Activated naive CD4-positive, alpha-beta T cell (primary cell): ENCODE results near the gene CCDC122.

Experiments used
- DNase-seq, 4 experiments: peaks; one replicate each; lab custom pipeline; 2025; lab: John Stamatoyannopoulos, UW

CCDC122 gene

GRCh38 chr13:43802511-43802910, 77.0 kb downstream of the CCDC122 start:
- no peak for DNase-seq

DNA sequence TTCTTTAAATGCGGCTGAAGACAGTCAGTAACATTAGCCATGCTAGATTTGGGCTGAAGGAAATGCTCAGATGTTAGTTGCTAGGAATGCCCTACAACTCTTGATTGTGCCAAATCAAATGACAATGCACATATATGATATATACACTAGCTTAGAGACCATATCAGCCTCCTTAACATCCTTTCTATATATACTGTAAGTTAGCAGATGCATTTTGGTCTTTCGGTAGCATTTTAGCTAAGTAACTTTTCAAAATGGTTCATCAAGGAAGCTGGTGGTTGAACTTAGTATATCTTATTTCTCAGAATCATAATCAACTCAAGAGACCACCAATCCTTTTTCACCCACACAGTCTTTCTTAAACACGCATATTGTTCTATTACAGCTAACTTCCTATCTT, 78.7 kb downstream of the CCDC122 start:
- DNase-seq, result no peak

DNA sequence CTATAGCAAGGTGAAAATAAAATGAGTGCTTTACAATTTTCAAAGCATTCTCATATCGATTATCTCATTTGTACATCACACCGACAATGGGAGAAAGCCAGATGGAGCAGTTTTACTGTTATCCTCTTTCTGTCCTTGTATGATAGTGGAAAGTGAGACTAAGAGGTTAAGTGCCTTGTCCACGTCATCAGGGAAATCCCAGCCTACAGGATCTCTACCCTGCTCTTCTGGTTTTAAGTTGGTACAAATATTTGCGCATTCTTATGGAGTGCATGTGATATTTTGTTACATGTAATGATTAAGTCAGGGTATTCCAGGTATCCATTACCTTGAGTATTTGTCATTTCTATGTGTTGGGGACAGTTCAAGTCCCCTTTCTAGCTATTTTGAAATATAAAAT, 80.3 kb downstream of the CCDC122 start:
- no peak for DNase-seq

DNA sequence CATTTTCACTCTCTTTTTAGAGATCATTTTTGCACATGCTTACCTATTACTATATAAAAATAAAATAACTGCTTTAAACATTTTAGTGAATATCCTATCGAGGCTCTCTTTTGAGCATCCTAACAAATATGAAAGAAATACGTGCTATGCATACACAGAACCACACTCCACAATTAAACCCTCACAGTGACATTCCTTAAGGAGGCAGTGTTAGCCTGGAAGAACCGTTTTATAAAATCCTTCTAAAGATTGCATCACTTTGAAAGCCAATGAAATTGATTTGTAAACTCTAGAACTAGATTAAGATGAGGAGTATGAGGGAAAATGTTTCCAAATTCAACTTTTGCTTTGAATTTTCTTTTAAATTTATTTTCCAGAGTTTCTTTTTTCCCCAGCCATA, 81.7 kb downstream of the CCDC122 start:
- no peak for DNase-seq

- DNase-seq, result no peak
These were observed 82.4 kb downstream of the CCDC122 start for GRCh38 chr13:43797159-43797558.

GRCh38 chr13:43794416-43794815, 85.1 kb downstream of the CCDC122 start:
- DNase-seq, result no peak

DNA sequence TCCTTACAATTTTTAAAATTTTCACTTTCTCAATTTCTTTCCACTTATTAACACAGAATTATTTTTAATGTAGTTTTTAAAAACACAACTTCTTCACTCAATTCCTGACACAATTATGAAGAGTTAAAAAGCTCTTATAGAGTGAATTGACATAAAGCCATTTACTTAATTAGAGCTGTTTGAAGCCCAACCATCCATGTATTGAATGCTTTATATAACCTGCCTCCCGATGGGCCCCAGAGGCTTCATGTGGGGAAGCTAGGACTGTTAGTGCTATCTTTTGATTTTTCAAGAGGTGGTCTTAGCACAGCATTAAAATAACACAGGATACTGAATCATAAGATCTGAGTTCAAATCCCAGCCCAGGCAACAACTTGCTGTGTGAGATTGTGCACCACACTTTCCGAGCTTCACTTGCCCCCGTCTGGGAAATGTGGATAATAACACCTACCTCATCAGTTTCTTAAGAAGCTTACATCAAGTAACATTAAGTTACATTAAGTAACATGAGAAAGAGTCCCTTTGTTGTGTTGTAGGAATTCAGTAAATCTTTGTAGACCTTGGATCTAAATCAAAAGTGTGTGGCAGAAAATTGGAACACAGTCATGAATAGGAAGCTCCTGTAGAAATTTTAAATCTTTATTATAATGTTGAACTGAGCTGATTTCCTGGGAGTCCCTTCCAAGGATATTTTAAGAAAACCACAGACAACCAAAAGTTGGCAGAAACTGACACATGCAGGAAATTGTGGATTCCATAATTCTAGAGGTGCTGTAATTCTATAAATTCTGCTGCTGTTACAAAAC, 87.3 kb downstream of the CCDC122 start:
- DNase-seq, result no peak

- DNase-seq, result no peak
These were observed 91.5 kb downstream of the CCDC122 start for GRCh38 chr13:43787997-43788396.

GRCh38 chr13:43787518-43787891, 92.0 kb downstream of the CCDC122 start:
- DNase-seq, result no peak

DNA sequence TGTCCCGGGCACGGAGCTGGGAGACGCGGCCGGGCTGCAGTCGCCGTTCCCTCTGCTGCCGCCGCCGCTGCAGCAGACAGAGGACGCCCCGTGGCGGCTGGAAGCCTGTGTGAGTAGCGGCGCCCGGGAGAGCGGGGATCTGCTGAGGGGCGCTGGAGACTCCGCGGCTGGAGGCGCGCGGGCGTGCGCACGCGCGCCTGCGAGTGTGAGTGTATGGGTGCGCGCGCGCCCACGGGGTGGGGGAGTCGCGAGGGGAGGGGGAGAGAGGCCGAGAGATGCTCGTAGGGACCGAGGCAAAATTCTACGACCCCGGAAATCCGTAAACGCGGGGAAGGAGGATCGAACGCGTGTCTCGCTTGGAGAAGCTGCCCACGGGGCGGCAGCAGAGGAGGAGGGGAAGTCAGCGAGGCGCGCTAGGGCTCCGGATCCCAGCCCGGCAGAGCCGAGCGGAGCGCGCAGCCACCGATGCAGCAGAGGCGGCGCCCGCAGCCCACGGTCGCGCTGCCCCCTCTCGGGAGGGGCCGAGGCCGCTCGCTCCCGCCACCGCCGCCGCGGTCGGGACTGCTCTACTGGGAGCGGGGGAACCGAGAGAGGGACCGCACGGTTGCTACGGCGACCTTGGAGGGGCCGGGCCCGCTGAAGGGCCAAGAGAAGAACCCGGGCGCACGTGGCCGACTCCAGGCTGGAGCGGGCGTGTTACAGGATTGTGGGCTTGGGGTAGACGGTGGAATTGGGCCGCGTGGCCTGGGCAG, 92.6 kb downstream of the CCDC122 start, which contains the start of gene ENOX1:
Gene ENOX1, minus strand, starts transcription at position 207 of the 752 bp plus-strand sequence.
- no peak for DNase-seq

- DNase-seq, result no peak
These were observed 93.1 kb downstream of the CCDC122 start for GRCh38 chr13:43786472-43786765.
